ENCODE measurements around the gene PPP2R3B.
"Not testable (repeated sequence)": the region's sequence is repeated elsewhere in the genome, so short reads cannot be mapped to it uniquely, and the experiment has no call there.

Gene PPP2R3B

GRCh38 chrX:351736-352135 lies 35.0 kb downstream of the PPP2R3B start:
- DNase-seq: no peak

DNA sequence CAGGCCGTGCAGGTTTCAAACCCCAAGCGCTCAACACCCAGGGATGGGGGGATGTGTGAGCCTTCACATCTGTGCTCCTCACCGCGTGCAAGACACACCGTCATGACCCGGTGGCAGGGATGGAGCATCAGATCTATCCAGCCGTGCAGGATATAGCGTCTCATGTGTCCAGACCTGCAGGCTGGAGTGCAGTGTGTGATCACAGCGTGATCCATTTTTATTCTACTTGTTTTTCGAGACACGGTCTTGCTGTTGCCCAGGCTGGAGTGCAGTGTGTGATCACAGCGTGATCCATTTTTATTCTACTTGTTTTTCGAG lies 35.4 kb downstream of the PPP2R3B start:
- DNase-seq: not testable (repeated sequence)

DNA sequence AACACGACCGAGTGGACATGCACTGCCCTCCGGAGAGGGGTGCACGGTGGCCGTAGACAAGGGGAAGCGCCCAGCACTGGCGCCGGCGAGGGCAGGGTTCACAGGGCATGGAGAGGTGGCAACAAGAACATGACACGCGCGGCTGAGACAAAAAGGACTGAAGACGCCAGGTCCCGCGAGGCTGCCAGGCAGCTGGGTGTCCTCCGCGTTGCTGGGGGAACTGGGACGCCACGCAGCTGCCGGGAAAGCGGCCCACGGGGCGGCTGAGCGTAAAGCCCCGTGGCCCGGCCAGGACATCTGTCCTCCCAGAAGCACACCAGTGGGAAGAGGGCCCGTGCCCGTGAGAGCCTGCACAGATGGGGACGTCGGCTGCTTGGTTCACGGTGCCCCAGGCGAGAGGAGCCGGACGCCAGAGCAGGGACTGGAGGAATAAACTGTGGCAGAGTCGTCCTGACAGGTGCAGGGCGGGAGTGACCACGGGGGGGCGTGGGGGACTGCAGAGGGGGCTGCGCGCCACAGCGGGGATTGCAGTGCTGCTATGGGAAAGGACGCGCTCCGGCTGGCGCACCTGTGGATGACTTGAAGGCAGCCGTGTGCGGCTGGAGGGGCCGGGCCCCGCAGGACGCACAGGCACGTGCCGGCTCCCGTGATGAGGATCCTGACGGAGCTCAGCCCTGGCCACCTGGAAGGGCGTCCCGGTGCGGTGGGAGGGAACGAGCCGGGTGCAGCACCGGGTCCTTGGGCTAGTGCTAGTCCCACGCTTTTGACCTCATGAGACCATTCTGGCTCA lies 36.0 kb downstream of the PPP2R3B start:
- no peak for DNase-seq

- no peak for DNase-seq
Observed at GRCh38 chrX:350148-350533, 36.6 kb downstream of the PPP2R3B start.

DNA sequence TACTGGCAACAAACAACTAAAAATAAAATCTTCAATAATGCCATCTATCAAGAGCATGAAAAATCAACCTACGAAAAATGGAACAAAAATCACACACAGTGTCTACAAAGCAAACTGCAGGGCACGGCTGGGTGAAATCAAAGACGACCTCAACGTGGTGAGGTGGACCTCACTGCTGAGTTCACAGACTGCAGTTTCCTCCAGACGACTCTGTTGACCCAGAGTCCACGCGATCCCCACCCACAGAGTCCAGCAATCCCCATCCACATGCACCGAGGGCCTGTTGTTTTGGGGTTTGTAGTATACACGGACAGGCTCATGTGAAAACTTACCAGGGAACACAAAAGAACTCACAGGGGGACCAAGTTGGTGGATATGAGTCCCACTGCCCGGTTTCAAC lies 37.0 kb downstream of the PPP2R3B start:
- DNase-seq: no peak

DNA sequence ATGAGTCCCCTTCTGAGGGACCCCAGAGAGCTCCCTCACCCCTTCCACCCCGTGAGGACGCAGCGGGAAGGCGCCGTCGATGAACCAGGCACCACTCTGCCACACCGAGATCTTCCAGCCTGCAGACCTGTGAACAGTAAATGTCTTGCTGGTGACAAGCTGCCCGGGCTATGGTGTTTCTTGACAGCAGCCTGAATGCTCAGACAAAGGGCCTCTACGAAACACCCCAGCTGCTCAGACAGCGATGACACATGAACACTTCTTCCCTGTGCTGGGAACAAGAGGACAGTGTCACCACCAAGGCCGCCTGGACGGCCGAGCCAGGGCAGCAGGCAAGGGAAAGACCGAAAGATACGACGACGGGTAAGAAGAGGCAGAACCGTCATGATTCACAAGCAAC lies 37.5 kb downstream of the PPP2R3B start:
- DNase-seq: no peak

DNA sequence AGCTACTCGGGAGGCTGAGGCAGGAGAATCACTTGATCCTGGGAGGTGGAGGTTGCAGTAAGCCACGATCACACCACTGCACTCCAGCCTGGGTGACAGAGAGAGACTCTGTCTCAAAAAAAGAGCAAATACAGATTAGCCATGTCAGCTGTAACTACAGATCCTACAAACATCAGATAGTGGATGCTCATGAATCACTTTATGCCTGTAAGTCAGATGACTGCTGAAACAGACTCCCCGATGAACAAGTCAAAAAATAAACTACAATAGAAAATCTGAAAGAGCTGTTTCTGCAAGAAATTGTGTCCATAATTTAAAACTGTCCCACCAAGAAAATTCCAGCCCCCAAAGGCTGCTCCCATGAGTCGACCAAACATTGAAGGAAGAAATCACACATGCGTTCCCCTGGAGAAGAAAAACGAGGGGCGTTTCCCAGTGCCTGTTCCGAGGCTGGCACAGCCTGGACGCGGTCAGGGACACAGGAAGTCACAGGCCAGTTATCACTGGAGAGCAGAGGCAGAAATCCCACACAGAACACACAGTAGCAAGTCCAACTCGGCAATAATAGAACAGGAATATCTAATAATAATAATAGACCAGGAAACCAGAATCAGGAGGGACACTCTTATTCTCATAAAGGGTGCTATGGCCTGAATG lies 38.1 kb downstream of the PPP2R3B start:
- DNase-seq: no peak

DNA sequence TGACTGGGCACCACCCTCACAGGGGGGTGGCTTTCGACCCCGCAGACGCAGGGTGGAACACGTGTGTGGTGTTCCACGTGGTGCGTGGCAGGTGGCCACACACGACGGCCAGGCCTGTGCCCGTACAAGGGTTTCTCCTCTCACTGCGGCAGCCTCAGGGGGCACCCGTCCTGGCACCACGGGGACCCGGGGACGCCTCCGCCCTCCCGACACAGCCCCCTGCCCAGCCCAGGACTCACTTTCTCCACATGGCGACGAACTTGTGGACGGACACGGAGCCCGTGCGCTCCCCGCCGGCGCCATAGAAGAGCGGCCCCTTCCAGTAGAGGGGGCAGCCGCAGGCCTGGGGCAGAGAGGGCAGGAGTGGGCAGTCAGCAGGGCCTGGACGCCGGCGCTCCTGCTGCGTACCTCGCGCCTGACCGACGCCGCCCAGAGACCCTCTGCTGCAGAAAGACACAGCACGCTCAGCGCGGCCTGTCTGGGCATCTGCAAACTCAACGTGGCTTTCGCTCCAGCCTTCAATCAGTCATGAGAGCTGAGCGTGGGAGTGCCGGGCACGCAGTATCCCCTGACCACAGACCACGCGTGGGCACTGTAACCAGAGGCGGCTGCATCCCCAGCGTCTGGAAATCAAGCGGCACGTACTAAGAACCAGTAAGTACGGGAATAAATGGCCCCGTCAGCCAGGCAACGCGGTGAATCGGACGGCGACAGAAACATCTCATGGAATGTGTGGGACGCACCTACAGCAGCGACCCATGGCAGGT lies 39.2 kb downstream of the PPP2R3B start:
- DNase-seq: no peak

DNA sequence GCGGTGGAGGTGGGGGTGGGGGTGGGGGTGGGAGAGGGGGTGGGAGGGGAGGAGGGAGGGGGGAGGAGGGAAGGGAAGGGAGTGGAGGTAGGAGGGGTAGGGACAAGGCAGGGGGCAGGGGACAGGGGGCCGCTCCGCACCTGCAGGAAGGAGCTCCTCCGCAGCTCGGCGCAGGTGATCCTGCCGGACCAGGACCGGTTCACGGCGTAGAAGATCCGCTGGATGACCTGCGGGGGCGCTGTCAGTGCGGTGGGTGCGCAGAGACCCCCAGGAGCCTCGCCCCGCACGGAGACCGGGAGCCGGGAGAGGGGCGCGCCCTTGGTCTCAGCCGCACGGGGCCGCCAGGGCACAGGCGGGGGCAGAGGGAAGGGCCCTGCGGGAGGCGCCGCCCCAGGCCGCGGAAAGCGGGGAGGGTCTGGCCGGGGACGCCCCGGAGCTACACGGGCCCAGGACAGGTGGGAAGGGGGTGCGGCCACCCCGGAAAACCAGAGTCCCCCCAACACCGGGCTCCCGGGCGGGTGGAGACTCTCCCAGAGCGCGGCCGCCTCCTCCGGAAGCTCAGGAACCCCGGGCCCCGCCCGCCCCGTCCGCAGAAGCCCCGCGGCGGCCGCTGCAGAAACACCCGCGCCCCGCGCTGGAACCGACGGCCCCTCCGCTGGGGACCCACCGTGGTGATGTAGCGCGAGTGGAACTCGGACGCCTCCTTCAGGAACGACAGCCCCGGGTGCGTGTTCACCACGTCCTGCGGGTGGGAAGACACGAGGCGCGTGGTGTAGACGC lies 40.5 kb downstream of the PPP2R3B start:
- no peak for DNase-seq

DNA sequence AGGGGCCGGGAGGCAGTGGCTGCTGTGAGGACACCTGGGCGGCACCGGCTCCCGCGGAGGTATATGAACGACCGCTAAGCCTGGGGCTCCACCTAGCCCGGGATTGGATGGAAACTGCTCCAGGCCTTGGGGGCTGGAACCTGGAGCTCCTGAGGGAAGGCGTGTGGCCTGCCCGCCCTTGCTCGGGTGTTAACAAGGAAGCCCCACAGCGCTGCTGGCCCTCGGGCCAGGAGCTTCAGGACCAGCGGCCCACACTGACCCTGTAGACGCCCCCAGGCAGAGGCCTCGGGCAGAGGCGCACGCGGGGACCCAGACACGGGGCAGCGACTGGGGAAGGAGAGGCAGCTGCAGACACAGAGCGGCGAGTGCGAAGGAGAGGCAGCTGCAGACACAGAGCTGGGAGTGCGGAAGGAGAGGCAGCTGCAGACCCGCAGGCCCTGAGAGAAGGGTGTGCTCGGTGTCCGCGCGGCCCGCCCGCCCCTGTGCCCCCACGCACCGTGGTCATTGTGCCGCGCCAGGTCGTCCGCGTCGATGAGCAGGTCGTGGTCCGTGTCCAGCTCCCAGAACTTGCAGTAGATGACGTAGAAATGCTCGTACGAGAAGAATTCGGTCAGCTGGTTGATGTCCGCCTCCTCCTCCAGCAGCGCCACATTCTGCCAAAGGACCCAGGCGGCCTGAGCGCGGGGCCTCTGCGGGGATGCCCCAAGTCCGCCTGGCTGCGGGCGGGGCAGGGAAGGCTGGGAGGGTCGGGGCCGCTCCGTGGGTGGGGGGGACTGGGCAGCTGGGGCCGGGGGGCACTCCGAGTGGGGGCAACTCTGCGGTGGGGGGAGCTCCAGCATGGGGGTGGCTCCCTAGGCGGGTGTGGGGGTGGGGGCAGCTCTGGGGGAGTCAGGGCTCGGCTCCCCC lies 41.4 kb downstream of the PPP2R3B start:
- no peak for DNase-seq

DNA sequence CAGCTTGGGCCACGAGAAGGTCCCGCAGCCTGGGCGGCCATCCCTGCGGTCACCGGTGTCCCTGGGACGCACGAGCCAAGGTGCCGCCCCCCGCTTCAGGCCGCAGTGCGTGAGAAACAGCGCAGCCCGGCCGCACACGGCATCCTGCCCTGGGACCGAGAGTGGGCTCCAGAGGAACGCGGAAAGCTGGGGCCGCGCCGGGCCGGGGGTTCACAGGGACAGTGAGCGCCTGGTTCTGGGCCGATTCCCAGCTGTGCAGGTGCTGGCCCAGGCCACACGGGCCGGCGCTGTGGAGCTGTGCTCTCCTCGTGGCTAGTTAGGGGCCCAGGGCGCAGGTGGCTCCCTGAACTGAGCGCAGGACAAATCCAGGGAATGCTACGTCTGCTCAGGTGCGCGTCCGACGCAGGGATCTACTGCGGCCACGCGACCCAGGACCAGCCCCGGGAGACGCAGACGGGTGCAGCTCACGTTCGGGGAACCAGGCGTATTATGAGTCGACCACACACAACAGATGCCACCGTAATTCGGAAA lies 42.3 kb downstream of the PPP2R3B start:
- DNase-seq: no peak

DNA sequence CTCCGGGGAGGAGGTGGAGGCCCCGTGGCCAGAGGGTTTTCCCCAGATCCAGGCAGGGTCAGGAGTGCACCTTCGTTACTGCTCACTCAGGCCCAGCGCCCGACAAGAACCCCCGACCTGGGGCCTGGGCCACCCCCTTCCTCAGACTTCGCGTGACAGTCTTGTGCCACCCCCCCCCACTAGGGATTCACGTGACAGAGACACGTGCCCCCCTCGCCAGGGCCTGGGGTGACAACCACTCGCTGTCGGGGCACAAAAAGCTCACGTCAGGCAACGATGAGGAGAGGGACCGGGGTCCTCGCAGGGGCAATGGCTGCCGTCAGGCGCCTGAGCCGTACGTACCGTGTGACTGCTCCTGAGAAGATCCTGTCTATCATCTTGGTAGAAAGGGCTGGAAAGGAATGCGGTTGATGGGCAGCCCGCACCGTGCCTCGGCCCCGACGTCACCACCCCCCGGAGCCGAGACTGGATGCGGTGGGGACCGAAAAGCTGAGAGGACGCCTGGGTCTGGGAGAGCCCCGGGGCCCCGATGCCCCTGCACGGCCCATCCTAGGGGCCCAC lies 45.1 kb downstream of the PPP2R3B start:
- DNase-seq: no peak

GRCh38 chrX:340641-341423 lies 45.9 kb downstream of the PPP2R3B start:
- no peak for DNase-seq

GRCh38 chrX:340121-340520 lies 46.6 kb downstream of the PPP2R3B start:
- no peak for DNase-seq

GRCh38 chrX:338836-339400 lies 47.8 kb downstream of the PPP2R3B start:
- no peak for DNase-seq

DNA sequence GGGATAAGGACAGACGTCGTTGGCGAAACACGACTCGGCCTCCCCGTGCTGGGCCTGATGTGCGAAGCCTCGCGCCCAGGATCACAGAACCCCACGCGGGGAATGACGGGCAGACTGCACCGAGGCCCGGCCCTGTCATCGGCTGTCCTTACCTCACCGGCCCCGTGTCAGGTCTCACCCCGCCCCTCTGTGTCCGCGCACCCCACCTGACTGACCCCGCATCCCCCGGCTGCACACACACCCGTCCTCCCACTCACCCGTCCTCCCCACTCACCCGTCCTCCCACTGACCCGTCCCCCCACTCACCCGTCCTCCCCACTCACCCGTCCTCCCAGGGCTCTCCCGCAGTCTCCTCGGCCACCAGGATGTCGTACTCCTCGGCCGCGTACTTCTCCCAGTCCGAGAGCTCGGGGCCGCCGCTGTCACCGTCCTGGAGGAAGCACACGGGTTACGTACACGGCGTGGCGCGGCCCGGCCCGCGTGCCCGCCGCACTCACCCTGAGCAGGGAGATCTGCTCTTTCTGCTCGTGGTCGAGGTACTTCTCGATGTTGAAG lies 48.3 kb downstream of the PPP2R3B start:
- DNase-seq: no peak

DNA sequence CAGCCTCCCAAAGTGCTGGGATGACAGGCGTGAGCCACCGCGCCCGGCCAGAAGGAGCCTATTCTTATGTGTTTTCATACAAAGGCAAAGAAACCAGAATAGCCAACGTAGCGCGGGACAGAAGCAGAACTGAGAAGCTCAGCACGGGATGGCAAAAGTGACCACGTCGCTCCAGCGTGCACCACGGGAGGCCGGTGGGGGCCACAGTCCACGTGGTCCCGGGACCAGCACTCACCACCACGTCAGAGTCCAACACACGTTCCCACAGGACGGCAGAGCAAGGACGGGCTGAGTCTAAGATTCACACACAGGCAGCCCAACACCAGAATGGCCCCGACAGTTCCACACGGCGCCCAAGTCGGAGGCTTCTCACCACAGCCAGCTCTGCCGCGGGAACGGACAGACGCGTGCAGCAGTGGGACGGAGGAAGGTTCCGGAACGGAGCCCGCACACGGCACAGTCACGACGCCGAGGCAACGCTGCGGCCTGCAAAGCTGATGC lies 49.3 kb downstream of the PPP2R3B start:
- no peak for DNase-seq

DNA sequence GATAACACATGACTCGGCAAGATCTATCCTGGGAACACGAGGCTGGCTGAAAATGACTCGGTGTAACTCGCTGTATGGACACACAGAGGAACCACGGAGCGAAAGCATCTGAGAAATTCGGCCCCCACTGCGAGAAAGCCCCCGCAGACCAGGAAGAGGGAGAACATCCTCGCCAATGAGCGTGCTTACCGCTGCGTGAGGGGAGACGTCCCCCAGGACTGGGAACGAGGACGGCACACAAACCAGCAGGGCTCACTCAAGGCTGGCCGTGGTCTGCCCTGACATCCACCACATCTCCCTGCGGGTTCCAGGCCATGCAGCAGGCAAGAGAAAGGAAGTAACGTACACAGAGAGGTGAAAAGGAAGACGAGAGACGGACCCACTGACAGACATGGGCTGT lies 50.5 kb downstream of the PPP2R3B start:
- no peak for DNase-seq

GRCh38 chrX:335758-336155 lies 51.0 kb downstream of the PPP2R3B start:
- no peak for DNase-seq
